GM21737 (cell line): ENCODE measurements around the gene GPS1.

Experiments
- ATAC-seq: cut with Tn5 transposase; IDR thresholded peaks from one replicate; pipeline ENCODE4 v1.9.1; 2021; ENCODE audit warnings: mild to moderate bottlenecking, moderate library complexity; ENCODE audit not compliant: unreplicated experiment

GPS1 gene

GRCh38 chr17:82076018-82076784 is 24.5 kb downstream of the GPS1 start:
- no peak for ATAC-seq

GRCh38 chr17:82076785-82077591 is 25.3 kb downstream of the GPS1 start:
- no peak for ATAC-seq

- no peak for ATAC-seq
Measured at GRCh38 chr17:82077617-82078358, 26.1 kb downstream of the GPS1 start.

- no peak for ATAC-seq
Measured at GRCh38 chr17:82078433-82078832, 26.7 kb downstream of the GPS1 start.

GRCh38 chr17:82079001-82079677 is 27.4 kb downstream of the GPS1 start:
- no peak for ATAC-seq

- ATAC-seq: no peak
Measured at GRCh38 chr17:82080048-82080788, 28.5 kb downstream of the GPS1 start.

- ATAC-seq: no peak
Measured at GRCh38 chr17:82080789-82081464, 29.2 kb downstream of the GPS1 start.

GRCh38 chr17:82081546-82081945 is 29.8 kb downstream of the GPS1 start:
- ATAC-seq: no peak

- ATAC-seq: no peak
Measured at GRCh38 chr17:82081966-82082365, 30.3 kb downstream of the GPS1 start.

- no peak for ATAC-seq
Measured at GRCh38 chr17:82082456-82082855, 30.8 kb downstream of the GPS1 start.

- no peak for ATAC-seq
Measured at GRCh38 chr17:82083009-82083408, 31.3 kb downstream of the GPS1 start.

GRCh38 chr17:82083533-82084359 is 32.0 kb downstream of the GPS1 start:
- no peak for ATAC-seq

- no peak for ATAC-seq
Measured at GRCh38 chr17:82084373-82085030, 32.8 kb downstream of the GPS1 start.

GRCh38 chr17:82085031-82085861 is 33.5 kb downstream of the GPS1 start:
- ATAC-seq: no peak

- ATAC-seq: no peak
Measured at GRCh38 chr17:82085931-82086764, 34.5 kb downstream of the GPS1 start.
